ENCODE measurements around the gene AANAT.

AANAT gene

DNA sequence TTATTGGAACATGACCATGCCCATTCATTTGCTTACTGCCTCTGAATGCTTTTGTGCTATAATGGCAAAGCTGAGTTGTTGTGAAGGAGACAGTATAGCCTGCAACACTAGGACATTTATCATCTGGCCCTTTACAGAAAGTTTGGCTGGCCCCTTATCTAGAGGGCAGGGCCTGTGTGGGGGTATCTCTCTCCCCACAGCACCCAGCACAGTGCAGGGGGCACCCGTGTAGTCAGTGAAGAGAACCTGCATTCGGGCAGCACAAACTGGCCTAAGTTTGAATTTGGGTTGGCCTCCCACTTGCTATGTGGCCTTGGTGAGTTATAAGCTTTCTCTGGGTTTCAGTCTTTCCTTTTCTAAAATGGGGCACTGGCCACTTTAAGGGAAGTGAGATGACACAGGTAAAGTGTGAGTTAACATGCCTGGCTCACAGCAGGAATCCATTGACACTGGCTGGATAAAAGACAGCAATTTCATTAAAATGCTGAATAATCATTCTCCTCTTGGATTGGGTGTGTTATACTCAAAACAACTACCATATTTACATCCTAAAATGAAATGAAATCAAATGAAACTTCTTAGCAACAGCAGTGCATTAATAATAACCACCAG is 26.5 kb upstream of the AANAT start:
- no peak for TF ChIP-seq CTCF (IDR thresholded peaks at IDR 0.05)
- H3K27me3 ChIP-seq (ENCODE audit: control insufficient read depth, insufficient read depth, low read length): no peaks in the 10 kb centered on the region
- H3K4me2 ChIP-seq (ENCODE audit: low read length): no peak overlapping the region
- H2AFZ ChIP-seq: no peak overlapping the region
- H3K9me3 ChIP-seq (ENCODE audit: control insufficient read depth, low read length): no peaks in the 10 kb centered on the region
- peaks cover 70% of the 10 kb centered on the region for H3K79me2 ChIP-seq
- H3K4me3 ChIP-seq (ENCODE audit: low read depth, low read length): no peak overlapping the region
- H3K36me3 ChIP-seq (ENCODE audit: control insufficient read depth, insufficient read depth, low read length): no peaks in the 10 kb centered on the region
- H3K27ac ChIP-seq: no peak overlapping the region
- peaks cover 18% of the 10 kb centered on the region for H3K4me1 ChIP-seq
- no peak overlapping the region for H3K9ac ChIP-seq

- no peak overlapping the region for H3K9ac ChIP-seq
- peaks cover 68% of the 10 kb centered on the region for H3K79me2 ChIP-seq
- H2AFZ ChIP-seq: no peak overlapping the region
- H3K36me3 ChIP-seq (ENCODE audit: control insufficient read depth, insufficient read depth, low read length): no peaks in the 10 kb centered on the region
- H3K27me3 ChIP-seq (ENCODE audit: control insufficient read depth, insufficient read depth, low read length): no peaks in the 10 kb centered on the region
- H3K9me3 ChIP-seq (ENCODE audit: control insufficient read depth, low read length): no peaks in the 10 kb centered on the region
- TF ChIP-seq CTCF (IDR thresholded peaks at IDR 0.05): no peak
- no peak overlapping the region for H3K4me3 ChIP-seq (ENCODE audit: low read depth, low read length)
- no peak overlapping the region for H3K27ac ChIP-seq
- no peak overlapping the region for H3K4me2 ChIP-seq (ENCODE audit: low read length)
- H3K4me1 ChIP-seq: peaks cover 26% of the 10 kb centered on the region
Measured at GRCh38 chr17:76441686-76442340, 25.6 kb upstream of the AANAT start.

DNA sequence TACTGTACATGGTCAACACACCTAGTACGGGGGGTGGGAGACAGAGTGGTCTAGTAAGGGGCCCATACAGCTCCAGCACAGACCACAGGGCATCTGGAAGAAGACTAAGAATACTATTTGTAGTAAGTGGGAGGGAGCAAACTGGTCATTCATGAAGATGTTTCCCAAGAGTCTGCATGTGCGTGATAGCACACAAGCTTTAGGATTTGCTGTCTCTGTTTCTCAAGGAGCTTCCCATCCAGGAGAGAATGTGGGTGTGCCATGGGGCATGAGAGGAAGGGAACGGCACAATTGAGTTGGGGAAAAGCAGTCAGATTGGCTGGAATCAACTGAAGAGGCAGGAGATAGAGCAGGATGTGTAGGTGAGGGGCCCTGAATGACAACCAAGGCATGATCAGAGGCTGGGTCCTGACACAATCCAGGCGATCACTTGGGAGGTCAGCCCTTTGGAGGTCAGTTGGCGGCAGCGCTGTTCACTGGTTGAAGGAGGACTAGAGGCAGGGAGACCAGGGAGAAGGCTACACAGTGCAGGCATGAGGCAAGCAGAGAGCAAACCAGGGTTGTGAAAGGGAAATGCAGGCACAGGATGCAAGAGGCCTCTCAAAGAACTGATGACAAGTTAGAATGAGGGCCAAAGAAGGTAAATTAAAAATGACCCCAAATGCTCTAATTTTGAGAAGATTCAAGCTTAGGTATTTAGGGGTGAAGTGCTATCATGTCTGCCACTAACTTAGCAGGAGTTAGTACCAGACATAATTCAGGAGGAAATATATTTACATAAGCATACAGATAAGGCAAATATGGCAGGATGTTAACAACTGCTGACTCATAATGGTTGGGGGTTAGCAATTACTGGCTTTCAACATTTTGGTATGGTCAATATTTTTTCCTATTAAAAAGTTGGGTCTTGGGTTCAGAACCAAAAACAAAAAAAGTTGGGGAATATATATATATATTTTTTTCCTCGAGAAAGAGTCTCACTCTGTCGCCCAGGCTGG is 24.8 kb upstream of the AANAT start:
- H3K27ac ChIP-seq: no peak overlapping the region
- H3K27me3 ChIP-seq (ENCODE audit: control insufficient read depth, insufficient read depth, low read length): no peaks in the 10 kb centered on the region
- no peak overlapping the region for H2AFZ ChIP-seq
- H3K79me2 ChIP-seq: peaks cover 70% of the 10 kb centered on the region
- H3K9ac ChIP-seq: no peak overlapping the region
- H3K9me3 ChIP-seq (ENCODE audit: control insufficient read depth, low read length): no peaks in the 10 kb centered on the region
- no peak overlapping the region for H3K4me2 ChIP-seq (ENCODE audit: low read length)
- H3K36me3 ChIP-seq (ENCODE audit: control insufficient read depth, insufficient read depth, low read length): no peaks in the 10 kb centered on the region
- H3K4me3 ChIP-seq (ENCODE audit: low read depth, low read length): no peak overlapping the region
- H3K4me1 ChIP-seq: peaks cover 31% of the 10 kb centered on the region
- TF ChIP-seq CTCF (IDR thresholded peaks at IDR 0.05): no peak

DNA sequence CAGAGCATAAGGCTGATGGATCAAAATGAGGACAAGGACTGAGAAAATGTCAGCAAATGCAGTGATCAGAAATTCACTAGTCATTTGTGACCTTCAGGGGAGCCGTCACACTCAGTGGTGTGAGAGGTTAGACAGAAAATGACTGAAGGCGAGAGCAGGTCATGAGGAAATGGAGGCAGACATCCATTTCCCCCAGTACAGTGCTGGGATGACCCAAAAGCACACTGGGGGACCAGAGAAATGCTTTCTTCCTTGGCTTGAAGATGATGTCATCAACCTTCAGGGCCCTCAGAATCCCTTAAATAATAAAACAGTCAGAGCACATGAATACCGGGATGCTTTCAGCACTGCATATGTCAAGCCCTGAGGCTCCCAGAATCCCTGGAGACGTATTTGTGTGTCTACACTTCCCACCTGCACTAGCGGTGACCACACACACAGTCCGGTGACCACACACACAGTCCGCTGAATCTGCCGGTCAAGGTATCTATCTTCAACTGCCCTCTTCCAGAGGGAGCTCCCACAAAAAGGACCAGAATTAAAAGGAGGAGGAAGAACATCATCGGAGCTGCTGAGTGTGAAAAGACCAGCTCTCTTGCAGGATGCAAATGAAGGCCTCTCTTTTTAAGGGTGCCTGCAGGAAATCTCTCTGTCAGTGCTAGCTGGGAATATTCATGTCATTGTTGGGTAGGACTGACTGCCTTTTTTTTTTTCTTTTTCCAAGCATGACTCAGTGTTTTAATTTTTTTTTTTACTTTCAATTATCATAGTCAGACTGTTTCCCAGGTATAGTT is 22.7 kb upstream of the AANAT start:
- Histone ChIP-seq H3K79me2 (peaks cover 81% of the 10 kb centered on the region), H3K4me2 (ENCODE audit: low read length) (no peak overlapping the region), H3K4me1 (peaks cover 18% of the 10 kb centered on the region), H3K9me3 (ENCODE audit: control insufficient read depth, low read length) (no peaks in the 10 kb centered on the region), H3K9ac (no peak overlapping the region), H3K36me3 (ENCODE audit: control insufficient read depth, insufficient read depth, low read length) (no peaks in the 10 kb centered on the region), H3K4me3 (ENCODE audit: low read depth, low read length) (no peak overlapping the region), H3K27ac (no peak overlapping the region), H2AFZ (no peak overlapping the region), H3K27me3 (ENCODE audit: control insufficient read depth, insufficient read depth, low read length) (no peaks in the 10 kb centered on the region)
- TF ChIP-seq CTCF (IDR thresholded peaks at IDR 0.05): no peak

Measured in parathyroid adenoma (tissue), 2 donors.